ENCODE measurements around the gene CD200. TPM values are rescaled to one million over a fixed set of nuclear protein-coding genes. Genes with fewer than 3 reads are reported as not detected.
"Not testable (repeated sequence)": the region's sequence is repeated elsewhere in the genome, so short reads cannot be mapped to it uniquely, and the experiment has no call there.

CD200 gene
- total and polyA plus RNA-seq, 12 donors: 1.3 to 20.7 (median 3.3) TPM; not detected in 1

- no peak overlapping the region for H3K4me3 ChIP-seq
- WGBS, 4 donors: 69 to 95% (median 75%) methylated on average over 1 of the region's 1 CpG
- intact Hi-C loops (cut with DNase I): no loop called here
- H3K36me3 ChIP-seq (replicated peaks in 1 of 2): no peaks in the 10 kb centered on the region
- no peak overlapping the region for H3K27ac ChIP-seq
- no peak for DNase-seq
- no peak for TF ChIP-seq CTCF (IDR thresholded peaks at IDR 0.05)
- no peak for TF ChIP-seq POLR2A (IDR thresholded peaks at IDR 0.05)
- no peaks in the 10 kb centered on the region for H3K27me3 ChIP-seq
- peaks cover 0 to 7% of the 10 kb centered on the region in 2 donors for H3K4me1 ChIP-seq (replicated peaks in 1 of 2)
- H3K9me3 ChIP-seq (replicated peaks in 1 of 3): no peaks in the 10 kb centered on the region
Observed at GRCh38 chr3:112375117-112375516, 42.2 kb downstream of the CD200 start.

GRCh38 chr3:112376241-112376911 lies 43.4 kb downstream of the CD200 start:
- intact Hi-C loops (cut with DNase I): no loop called here
- Histone ChIP-seq H3K4me1 (replicated peaks in 1 of 2) (peaks cover 0 to 7% of the 10 kb centered on the region in 2 donors), H3K4me3 (no peak overlapping the region), H3K9me3 (replicated peaks in 1 of 3) (no peaks in the 10 kb centered on the region), H3K27ac (no peak overlapping the region), H3K27me3 (no peaks in the 10 kb centered on the region), H3K36me3 (replicated peaks in 1 of 2) (no peaks in the 10 kb centered on the region)
- DNase-seq: no peak
- no peak for TF ChIP-seq CTCF (IDR thresholded peaks at IDR 0.05)
- TF ChIP-seq POLR2A (IDR thresholded peaks at IDR 0.05): no peak
- WGBS, 4 donors: 30 to 50% (median 35%) methylated on average over 3 to 5 of the region's 5 CpGs

- no peaks in the 10 kb centered on the region for H3K36me3 ChIP-seq (replicated peaks in 1 of 2)
- TF ChIP-seq CTCF (IDR thresholded peaks at IDR 0.05): no peak
- no peak for TF ChIP-seq POLR2A (IDR thresholded peaks at IDR 0.05)
- DNase-seq: peak in 3 of 7 donors; percentile 35 to 53 (median 43)
- H3K27me3 ChIP-seq: no peaks in the 10 kb centered on the region
- H3K4me3 ChIP-seq: no peak overlapping the region
- no peaks in the 10 kb centered on the region for H3K9me3 ChIP-seq (replicated peaks in 1 of 3)
- intact Hi-C loops (cut with DNase I): no loop called here
- H3K4me1 ChIP-seq (replicated peaks in 1 of 2): peaks cover 0 to 7% of the 10 kb centered on the region in 2 donors
- no peak overlapping the region for H3K27ac ChIP-seq
- 18 to 36% (median 23%) methylated on average over 1 of the region's 1 CpG for WGBS, 4 donors
Observed at GRCh38 chr3:112376992-112377391, 44.0 kb downstream of the CD200 start.

- 66 to 79% (median 74%) methylated on average over 4 of the region's 4 CpGs for WGBS, 4 donors
Observed at GRCh38 chr3:112377568-112378071, 44.7 kb downstream of the CD200 start.

GRCh38 chr3:112378347-112378746 lies 45.4 kb downstream of the CD200 start:
- H3K27me3 ChIP-seq; DNase-seq; H3K4me3 ChIP-seq; H3K4me1 ChIP-seq (replicated peaks in 1 of 2); intact Hi-C loops (cut with DNase I); H3K27ac ChIP-seq; H3K9me3 ChIP-seq (replicated peaks in 1 of 3); H3K36me3 ChIP-seq (replicated peaks in 1 of 2): not testable (repeated sequence)
- 70 to 91% (median 81%) methylated on average over 4 of the region's 4 CpGs for WGBS, 4 donors

More at GRCh38 chr3:112377568-112378071, 44.7 kb downstream of the CD200 start:
- Histone ChIP-seq H3K27me3 (no peaks in the 10 kb centered on the region), H3K4me1 (replicated peaks in 1 of 2) (peaks cover 0 to 7% of the 10 kb centered on the region in 2 donors), H3K36me3 (replicated peaks in 1 of 2) (no peaks in the 10 kb centered on the region), H3K27ac (no peak overlapping the region), H3K9me3 (replicated peaks in 1 of 3) (no peaks in the 10 kb centered on the region), H3K4me3 (no peak overlapping the region)
- TF ChIP-seq CTCF (IDR thresholded peaks at IDR 0.05) (no peak), POLR2A (IDR thresholded peaks at IDR 0.05) (no peak)
- no peak for DNase-seq
- intact Hi-C loops (cut with DNase I): no loop called here

Data from adrenal gland (tissue), 12 donors.